Body of pancreas (tissue), 4 donors: Measurements from ENCODE around the gene ALDH7A1. TPM values are rescaled to one million over a fixed set of nuclear protein-coding genes. Genes with fewer than 3 reads are reported as not detected.
A peak's percentile ranks its signal among the peaks of the same experiment; 100 is the strongest.

Experiments
- ATAC-seq: fragments of 150-250 bp; one replicate; pipeline ENCODE4 v1.9.1; 2016
- DNase-seq, 4 donors: peaks; one replicate each; pipeline ENCODE4 v3.0.0-alpha.2; 2019
- H3K27ac ChIP-seq, 4 donors: fragments of 200-600 bp; sonication (generic); 1 replicate in 3 of 4; 2 replicates in 1 of 4; pipeline versions ENCODE4 v1.5.1 to v1.6.1; 2016 to 2019; ENCODE audit warnings: mild to moderate bottlenecking in 1 of 4, mixed read lengths in 1 of 4, moderate library complexity in 1 of 4
- H3K27me3 ChIP-seq, 2 donors: fragments of 200-600 bp; sonication (generic); one replicate each; pipeline ENCODE4 v1.6.0; 2016; ENCODE audit warnings: mild to moderate bottlenecking in 1 of 2
- H3K36me3 ChIP-seq, 2 donors: fragments of 200-600 bp; sonication (generic); replicated peaks in 1 of 2; 2 replicates each; pipeline ENCODE4 v1.5.1; 2016; ENCODE audit warnings: low read depth in 2 of 2; ENCODE audit not compliant: insufficient read depth in 1 of 2
- H3K4me1 ChIP-seq: fragments of 200-600 bp; sonication (generic); one replicate; pipeline ENCODE4 v1.6.0; 2016
- H3K4me3 ChIP-seq, 2 donors: fragments of 200-600 bp; sonication (generic); 1 replicate in 1 of 2; 2 replicates in 1 of 2; pipeline ENCODE4 v1.5.1; 2016 to 2019
- H3K9me3 ChIP-seq, 3 donors: fragments of 200-600 bp; sonication (generic); 1 replicate in 2 of 3; 2 replicates in 1 of 3; pipeline ENCODE4 v1.5.1; 2016
- CTCF ChIP-seq, 7 experiments: fragments of 450-650 bp in 4 of 7; fragments of 200-600 bp in 3 of 7; sonication (generic) in 3 of 7; IDR thresholded peaks; one replicate each; pipeline ENCODE4 v1.5.1; 2016 to 2019; ENCODE audit warnings: antibody characterized with exemption in 7 of 7
- POLR2A ChIP-seq, 3 donors: fragments of 450-650 bp; IDR thresholded peaks; one replicate each; pipeline ENCODE4 v1.6.1; 2016; ENCODE audit warnings: antibody characterized with exemption in 3 of 3, mild to moderate bottlenecking in 2 of 3
- WGBS, 2 donors: methylation state at CpG; one replicate each; pipeline ENCODE4 v1.1.5; 2017; 5-methylcytosine and 5-hydroxymethylcytosine counted together
- intact Hi-C: fragments of 100-400 bp; cut with DNase I; formaldehyde crosslinking; loops from one replicate; pipeline ENCODE4 v1.15.1; 2023
- total RNA-seq, 2 donors: library from RNA; depleted of rRNA; stranded (reverse); fragments of >200 nt; gene quantifications; one replicate each; pipeline ENCODE4 v1.1.0, GENCODE V29; 2016

ALDH7A1 gene
- total RNA-seq, 2 donors from 2014 or later, result 19.1 to 27.0 TPM

GRCh38 chr5:126499853-126500342, 95.1 kb downstream of the ALDH7A1 start:
- H3K9me3 ChIP-seq, result no peaks in the 10 kb centered on the region
- H3K4me3 ChIP-seq, result no peak overlapping the region
- no peak for DNase-seq
- H3K36me3 ChIP-seq, result no peaks in the 10 kb centered on the region
- TF ChIP-seq CTCF (IDR thresholded peaks at IDR 0.05), result peak; percentile 44 to 54 (median 49)
- TF ChIP-seq POLR2A (IDR thresholded peaks at IDR 0.05), result no peak
- peaks cover 12% of the 10 kb centered on the region for H3K4me1 ChIP-seq
- ATAC-seq, result peak; percentile 42
- intact Hi-C loops, result no loop called here
- H3K27me3 ChIP-seq, result no peaks in the 10 kb centered on the region
- no peak overlapping the region for H3K27ac ChIP-seq
- 80 to 84% methylated on average over 3 of the region's 3 CpGs for WGBS, 2 donors

GRCh38 chr5:126499278-126499677, 95.7 kb downstream of the ALDH7A1 start:
- peaks cover 0 to 2% of the 10 kb centered on the region in 2 donors for H3K36me3 ChIP-seq
- ATAC-seq (no peak), DNase-seq (no peak)
- H3K4me3 ChIP-seq, result no peak overlapping the region
- peaks cover 12% of the 10 kb centered on the region for H3K4me1 ChIP-seq
- H3K27ac ChIP-seq, result no peak overlapping the region
- no peak for TF ChIP-seq POLR2A (IDR thresholded peaks at IDR 0.05)
- TF ChIP-seq CTCF (IDR thresholded peaks at IDR 0.05), result no peak
- intact Hi-C loops, result no loop called here
- H3K9me3 ChIP-seq, result no peaks in the 10 kb centered on the region
- 52 to 58% methylated on average over 2 of the region's 2 CpGs for WGBS, 2 donors
- H3K27me3 ChIP-seq, result no peaks in the 10 kb centered on the region

GRCh38 chr5:126497506-126497905, 97.5 kb downstream of the ALDH7A1 start:
- no peak overlapping the region for H3K4me3 ChIP-seq
- 80 to 82% methylated on average over 5 of the region's 5 CpGs for WGBS, 2 donors
- intact Hi-C loops, result no loop called here
- no peaks in the 10 kb centered on the region for H3K4me1 ChIP-seq
- no peaks in the 10 kb centered on the region for H3K9me3 ChIP-seq
- no peak overlapping the region for H3K27ac ChIP-seq
- DNase-seq (no peak), ATAC-seq (no peak)
- no peak for TF ChIP-seq CTCF (IDR thresholded peaks at IDR 0.05)
- no peak for TF ChIP-seq POLR2A (IDR thresholded peaks at IDR 0.05)
- H3K36me3 ChIP-seq, result peaks cover 0 to 2% of the 10 kb centered on the region in 2 donors
- no peaks in the 10 kb centered on the region for H3K27me3 ChIP-seq

- Histone ChIP-seq H3K9me3 (no peaks in the 10 kb centered on the region), H3K27me3 (no peaks in the 10 kb centered on the region), H3K36me3 (peaks cover 0 to 2% of the 10 kb centered on the region in 2 donors), H3K27ac (no peak overlapping the region), H3K4me3 (no peak overlapping the region), H3K4me1 (no peaks in the 10 kb centered on the region)
- TF ChIP-seq CTCF (IDR thresholded peaks at IDR 0.05), result no peak
- TF ChIP-seq POLR2A (IDR thresholded peaks at IDR 0.05), result no peak
- DNase-seq, result no peak
- WGBS, 2 donors, result 92 to 98% methylated on average over 3 of the region's 3 CpGs
- intact Hi-C loops, result no loop called here
- no peak for ATAC-seq
Measured at GRCh38 chr5:126494393-126494792, 100.6 kb downstream of the ALDH7A1 start.

GRCh38 chr5:126492939-126493338, 102.1 kb downstream of the ALDH7A1 start:
- H3K9me3 ChIP-seq, result no peaks in the 10 kb centered on the region
- intact Hi-C loops, result no loop called here
- 70 to 71% methylated on average over 8 of the region's 8 CpGs for WGBS, 2 donors
- ATAC-seq, result no peak
- H3K36me3 ChIP-seq, result peaks cover 0 to 2% of the 10 kb centered on the region in 2 donors
- no peaks in the 10 kb centered on the region for H3K4me1 ChIP-seq
- no peak overlapping the region for H3K27ac ChIP-seq
- H3K4me3 ChIP-seq, result no peak overlapping the region
- DNase-seq, result no peak
- no peak for TF ChIP-seq POLR2A (IDR thresholded peaks at IDR 0.05)
- peak in 4 of 7 experiments; percentile 9 to 22 (median 18) for TF ChIP-seq CTCF (IDR thresholded peaks at IDR 0.05)
- H3K27me3 ChIP-seq, result no peaks in the 10 kb centered on the region
